ENCODE measurements around the gene SLC10A3.
"Not testable (repeated sequence)": the region's sequence is repeated elsewhere in the genome, so short reads cannot be mapped to it uniquely, and the experiment has no call there.

Gene SLC10A3

DNA sequence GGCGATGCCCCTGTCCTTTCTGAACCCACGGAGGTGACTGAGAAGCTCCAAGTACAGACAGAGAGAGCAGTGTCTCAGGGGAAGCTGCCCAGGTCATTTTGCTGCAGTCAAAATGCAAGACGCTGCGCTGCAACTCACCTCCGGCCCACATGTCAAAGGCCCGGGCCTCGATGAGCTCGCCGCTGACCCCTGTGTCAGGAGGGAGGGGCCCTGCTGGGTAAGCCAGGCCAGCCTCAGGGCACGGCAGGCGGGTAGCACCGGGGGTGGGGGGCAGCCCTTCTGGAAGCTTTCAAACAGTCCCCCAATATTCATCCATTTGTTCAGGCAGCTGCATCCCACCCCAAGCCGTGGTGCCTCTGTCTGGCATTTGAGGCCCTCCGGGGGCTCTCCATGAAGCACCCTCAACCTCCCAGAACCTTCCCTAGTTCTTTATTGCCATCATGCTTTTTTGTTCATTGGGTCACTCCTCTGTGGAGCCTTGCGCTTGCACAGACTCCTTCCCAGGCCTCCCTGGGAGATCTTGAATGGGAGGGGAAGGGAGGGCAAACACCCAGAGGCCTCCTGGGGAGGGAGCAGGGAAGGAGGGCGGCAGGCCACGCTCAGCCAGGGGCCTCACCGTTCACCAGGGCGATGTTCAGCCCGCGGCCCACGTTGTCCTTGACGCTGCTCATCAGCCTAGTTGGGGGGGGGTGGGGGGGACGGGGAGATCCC lies 17.4 kb upstream of the SLC10A3 start:
- no peak for DNase-seq

GRCh38 chrX:154506483-154507332 lies 16.3 kb upstream of the SLC10A3 start:
- no peak for DNase-seq

- DNase-seq, result no peak
These were observed 15.3 kb upstream of the SLC10A3 start for GRCh38 chrX:154505734-154506133.

DNA sequence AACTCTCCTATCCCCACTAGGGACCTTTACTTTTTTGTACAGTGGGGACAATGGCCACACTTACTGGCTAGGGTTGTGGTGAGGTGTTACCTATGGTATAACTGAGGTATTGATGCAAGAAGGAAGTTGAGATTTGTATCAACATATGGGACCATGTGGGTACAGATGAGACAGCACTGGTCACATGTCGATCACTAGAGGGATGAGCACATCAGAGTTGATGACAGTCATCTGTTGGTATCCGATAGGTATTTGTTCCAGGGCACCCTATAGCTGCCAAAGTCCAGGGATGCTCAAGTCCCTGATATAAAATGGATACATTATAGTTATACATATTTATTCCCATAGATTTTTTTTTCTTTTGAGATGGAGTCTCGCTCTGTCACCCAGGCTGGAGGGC lies 12.6 kb upstream of the SLC10A3 start:
- DNase-seq, result no peak

DNA sequence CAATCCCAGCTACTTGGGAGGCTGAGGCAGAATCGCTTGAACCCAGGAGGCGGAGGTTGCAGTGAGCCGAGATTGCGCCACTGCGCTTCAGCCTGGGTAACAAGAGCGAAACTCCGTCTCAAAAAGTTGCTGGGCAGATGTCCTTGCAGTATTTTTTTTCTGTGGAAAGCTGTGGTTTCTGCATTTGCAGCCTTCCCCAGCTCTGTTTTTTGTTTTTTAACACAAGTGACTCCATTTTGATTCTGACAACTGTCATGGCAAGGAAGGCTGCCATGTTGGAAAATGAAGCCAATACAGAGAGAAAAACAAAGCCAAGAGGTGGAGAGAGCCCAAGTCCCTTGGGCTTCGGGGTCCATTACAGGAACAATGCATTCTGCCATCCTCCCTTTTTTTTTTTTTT lies 11.7 kb upstream of the SLC10A3 start:
- DNase-seq, result no peak

DNA sequence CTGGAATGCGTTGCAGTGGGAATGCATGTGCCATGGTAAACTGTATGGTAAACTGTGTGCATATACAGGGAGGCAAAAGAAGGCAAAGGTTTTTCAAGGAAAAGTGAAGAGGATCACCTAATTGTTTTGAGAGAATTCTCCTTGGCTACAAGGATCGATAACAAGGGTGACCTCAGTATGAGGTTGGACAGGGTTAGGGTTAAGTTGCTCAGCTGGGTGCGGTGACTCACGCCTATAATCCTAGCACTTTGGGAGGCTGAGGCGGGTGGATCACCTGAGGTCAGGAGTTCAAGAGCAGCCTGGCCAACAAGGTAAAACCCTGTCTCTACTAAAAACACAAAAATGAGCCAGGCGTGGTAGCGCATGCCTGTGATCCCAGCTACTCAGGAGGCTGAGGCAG lies 11.0 kb upstream of the SLC10A3 start:
- not testable (repeated sequence) for DNase-seq

DNA sequence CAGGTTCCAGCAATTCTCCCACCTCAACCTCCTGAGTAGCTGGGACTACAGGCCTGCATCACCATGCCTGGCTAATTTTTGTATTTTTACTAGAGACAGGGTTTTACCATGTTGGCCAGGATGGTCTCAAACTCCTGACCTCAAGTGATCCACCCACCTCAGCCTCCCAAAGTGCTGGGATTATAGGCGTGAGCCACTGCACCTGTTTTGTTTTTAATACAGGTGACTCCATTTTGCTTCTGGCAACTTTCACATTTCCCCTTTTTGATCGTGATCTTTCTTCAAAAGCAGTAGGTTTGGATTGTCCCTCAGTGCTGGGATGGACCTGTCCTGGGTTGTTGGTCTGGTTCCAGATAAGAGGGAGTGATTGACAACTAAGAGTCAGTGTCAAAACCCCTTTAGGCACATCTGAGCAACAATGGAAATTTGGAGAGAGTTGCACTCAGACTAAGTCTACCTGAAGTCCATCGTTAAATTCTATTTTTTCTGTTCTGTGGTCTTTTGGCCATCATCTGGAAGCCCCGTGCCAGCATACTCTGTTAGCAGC lies 6.2 kb upstream of the SLC10A3 start:
- not testable (repeated sequence) for DNase-seq

DNA sequence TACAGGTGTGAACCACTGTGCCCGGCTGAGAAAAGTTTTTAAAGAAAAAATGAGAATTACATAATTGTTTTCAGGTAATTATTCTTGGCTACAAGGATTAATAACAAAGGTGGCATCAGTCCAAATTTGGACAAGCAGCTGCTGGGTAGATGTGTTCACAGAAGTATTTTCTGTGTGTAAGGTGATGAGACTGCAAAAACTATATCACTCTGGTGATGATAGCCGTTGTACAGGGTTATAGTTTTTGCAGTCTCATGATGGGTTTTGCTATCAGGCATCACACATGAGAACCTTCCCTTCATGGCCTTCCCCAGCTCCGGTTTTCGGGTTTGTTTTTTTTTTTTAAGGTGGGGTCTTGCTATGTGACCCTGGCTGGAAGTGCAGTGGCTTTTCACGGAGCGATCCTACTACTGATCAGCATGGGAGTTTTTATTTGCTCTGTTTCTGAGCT lies 5.1 kb upstream of the SLC10A3 start:
- DNase-seq, result no peak

DNA sequence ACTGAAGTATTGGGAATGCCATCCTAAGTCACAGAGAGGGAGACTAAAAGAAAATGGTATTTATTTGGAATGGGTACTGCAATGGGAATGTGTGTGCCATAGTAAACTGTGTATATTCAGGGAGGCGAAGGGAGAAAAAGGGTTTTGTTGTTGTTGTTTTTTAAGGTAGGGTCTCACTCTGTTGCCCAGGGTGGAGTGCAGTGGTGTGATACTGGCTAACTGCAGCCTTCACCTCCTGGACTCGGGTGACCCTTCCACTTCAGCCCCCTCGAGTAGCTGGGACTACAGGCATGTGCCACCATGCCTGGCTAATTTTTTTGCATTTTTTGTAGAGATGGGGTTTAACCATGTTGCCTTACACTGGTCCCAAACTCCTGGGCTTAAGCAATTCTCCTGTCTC lies 4.3 kb upstream of the SLC10A3 start:
- no peak for DNase-seq

DNA sequence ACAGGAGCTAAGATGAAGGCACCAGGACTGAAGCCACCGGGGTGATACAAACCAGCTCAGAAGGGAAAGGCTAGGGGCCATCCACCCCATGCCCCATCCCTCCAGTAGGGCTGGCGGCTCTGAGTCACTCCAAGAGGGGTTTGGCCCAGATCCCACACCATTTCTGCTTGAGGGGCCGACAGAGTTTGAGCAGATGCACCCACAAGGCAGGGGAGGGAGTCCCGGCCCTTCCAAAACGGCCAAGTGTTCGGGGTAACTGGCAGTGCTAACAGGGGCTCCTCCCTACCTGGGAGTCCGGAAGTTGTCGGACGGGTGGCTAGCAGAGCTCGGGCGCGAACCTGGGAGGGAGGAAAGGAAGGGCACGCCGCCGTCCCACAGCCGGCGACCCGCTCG lies 412 bp downstream of the SLC10A3 start:
- DNase-seq, result no peak

- no peak for DNase-seq
These were observed 1.2 kb downstream of the SLC10A3 start for GRCh38 chrX:154489182-154489581.

- no peak for DNase-seq
These were observed 1.9 kb downstream of the SLC10A3 start for GRCh38 chrX:154488336-154489075.

DNA sequence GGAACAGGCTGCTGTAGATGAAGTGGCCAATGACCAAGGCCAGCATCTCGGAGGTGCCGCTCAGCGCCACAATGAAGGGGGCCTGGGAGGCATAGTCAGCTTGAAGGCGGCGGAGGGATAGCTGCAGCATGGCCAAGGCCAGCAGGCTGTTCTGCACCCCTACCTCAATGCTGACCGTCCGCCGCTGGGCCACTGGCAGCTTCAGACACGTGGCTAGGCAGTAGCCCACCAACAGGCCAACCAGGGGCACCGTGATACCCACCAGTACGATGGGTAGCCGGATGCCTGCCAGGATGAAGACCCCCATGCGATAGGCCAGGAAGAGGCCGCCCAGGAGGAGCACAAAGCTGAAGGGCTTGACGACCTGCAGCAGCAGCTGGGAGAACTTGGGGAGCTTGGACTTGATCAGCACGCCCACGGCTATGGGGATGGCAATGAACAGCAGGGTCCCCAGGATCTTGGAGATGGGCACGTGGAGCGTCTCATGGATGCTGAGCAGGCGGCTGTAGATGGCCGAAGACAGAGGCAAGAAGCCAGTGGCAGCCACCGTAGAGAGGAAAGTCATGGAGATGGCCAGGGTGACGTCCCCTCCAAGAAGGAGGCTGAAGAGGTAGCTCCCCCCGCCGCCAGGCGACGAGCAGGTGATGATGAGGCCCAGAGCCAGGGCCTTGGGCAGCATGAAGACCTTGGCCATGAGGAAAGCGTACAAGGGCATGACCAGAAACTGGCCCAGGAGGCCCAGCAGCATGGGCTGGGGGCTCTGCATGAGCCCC lies 2.7 kb downstream of the SLC10A3 start:
- DNase-seq, result no peak

GRCh38 chrX:154486396-154487207 lies 3.8 kb downstream of the SLC10A3 start, which contains the start of gene UBL4A:
Gene UBL4A, minus strand, starts transcription at chrX:154486615. Its CDS starts 31 bp downstream, at chrX:154486584.
- DNase-seq, result no peak

DNA sequence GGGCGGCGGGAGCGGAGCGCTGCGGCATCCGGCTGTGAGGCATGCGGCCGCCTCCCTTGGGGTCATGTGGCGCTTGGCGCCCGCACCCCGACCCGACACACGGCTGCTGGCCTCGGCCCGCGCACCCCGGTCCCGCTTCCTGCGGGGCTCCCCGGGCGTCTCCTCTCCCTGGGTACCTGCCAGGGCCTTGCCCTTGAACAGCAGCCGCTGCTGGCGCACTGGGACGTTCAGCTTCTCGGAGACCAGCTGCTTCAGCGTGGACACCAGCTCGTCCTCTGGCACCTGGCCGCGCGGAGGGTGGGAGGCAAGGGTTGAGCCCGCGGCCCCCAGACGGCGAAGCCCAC lies 4.4 kb downstream of the SLC10A3 start:
- DNase-seq, result no peak

GRCh38 chrX:154485150-154486051 lies 5.0 kb downstream of the SLC10A3 start:
- no peak for DNase-seq

GRCh38 chrX:154484255-154485149 lies 5.9 kb downstream of the SLC10A3 start:
- DNase-seq, result no peak

DNA sequence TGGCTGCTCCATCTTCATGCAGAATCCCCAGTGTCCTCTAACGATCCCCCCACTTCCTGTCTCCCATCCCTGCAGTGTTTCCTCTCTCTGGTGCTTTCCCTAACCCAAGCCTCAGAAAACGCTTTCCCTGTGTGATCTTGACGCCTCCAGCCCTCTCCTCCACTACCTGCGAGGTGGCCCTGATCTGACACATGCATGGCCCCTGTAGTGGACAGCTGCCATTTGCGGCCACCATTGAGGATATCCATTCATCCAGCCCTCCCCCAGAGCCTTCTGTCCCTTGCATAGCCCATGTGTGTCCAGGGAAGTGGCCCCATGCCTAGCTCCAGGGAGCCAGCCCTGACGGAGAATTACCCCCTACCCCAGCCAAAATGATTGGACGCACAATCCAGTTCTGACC lies 7.1 kb downstream of the SLC10A3 start:
- no peak for DNase-seq

DNA sequence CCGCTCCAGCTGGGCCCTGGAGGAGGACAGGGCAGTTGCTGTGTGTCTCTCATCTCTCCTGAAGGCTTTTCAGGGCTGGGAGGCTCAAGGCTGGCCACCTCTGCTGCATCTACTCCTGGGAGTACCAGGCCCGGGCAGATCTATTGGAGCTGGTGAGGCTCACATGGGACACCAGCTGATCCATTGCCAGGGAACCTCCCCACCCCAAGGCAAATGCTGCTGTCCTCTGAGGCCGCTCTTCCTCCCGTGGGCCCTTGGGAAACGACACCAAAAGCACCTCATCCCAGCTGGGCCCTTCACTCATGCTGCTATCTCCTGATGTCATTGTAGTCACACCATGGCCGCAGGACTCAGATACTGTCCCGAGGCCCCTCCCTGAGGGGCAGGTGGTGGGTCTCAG lies 7.6 kb downstream of the SLC10A3 start:
- no peak for DNase-seq

All from SHP77 (cell line).